NCI-H345 treated with DMSO at 0.1 percent for 48 hours (cell line): ENCODE measurements around the gene MAP1LC3B2.
A peak's percentile ranks its signal among the peaks of the same experiment; 100 is the strongest.

ENCODE experiments used
- DNase-seq: peaks from one replicate; lab custom pipeline; 2025; ENCODE audit not compliant: unreplicated experiment; lab: John Stamatoyannopoulos, UW

Gene MAP1LC3B2

DNA sequence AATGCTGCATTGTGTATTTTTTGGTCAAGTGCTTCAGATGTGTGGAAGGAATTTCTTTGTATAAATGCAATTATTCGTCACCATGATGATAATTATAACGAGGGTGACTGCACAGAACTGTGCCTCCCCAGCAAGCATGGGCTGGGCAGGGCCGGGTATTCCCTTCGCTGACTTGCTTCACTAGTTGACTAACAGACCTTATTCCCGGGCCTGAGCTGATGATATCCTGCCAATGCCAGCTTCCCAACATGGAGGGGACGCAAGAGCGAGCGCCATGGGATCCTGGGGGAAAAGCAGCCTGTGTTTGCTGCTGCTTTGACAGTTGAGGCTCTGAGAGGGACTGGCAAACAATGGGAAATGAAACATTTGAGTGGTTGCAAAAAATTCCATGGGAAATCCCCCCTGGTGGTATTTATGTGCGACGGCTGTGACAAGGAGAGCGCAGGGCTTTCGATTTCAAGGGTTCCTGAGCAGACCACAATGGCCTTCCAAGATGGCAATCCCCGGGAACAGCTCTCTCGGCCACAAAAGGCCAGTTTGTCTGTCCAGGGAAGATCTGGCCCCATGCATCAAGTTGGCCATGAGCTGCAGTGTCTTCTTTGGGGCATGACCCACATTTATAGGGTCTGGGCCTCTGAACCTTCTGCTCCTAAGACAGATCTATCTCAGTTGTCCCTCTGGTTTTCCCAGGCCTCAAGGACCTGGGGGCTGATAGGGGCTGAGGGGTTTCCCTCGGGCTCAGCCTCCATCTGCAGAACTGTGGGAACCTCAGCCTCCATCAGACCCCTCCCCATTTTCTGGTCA lies 21.9 kb upstream of the MAP1LC3B2 start:
- no peak for DNase-seq

GRCh38 chr12:116538076-116538591 lies 21.0 kb upstream of the MAP1LC3B2 start:
- no peak for DNase-seq

DNA sequence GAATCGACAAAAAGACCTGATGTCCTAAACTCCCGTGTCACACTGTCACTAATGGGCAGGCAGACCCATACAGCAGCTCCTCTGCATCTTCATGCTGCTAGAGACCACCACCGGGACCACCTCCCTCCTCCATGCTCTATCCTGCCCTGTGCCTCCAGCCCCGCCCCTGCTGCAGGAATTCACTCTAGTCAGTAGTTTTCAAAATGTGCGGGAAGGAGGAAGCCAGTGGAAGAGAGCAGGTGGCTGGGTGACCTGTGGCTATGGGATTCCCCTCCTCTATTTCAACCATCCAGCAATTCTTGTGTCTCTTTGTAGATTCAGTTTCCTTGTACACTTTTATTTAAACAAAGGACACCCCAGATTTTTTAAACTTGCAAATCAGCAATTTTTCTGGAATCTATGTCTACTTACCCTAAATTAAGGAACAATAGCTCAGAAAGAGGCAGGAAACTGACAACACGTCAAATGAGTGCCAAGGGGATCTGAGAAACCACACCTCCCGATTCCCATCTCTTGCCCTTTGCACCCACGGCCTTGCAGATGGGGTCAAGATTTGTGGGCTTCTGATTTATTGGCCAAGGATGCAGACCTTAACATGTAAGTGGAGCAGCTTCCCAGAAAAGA lies 20.4 kb upstream of the MAP1LC3B2 start:
- no peak for DNase-seq

DNA sequence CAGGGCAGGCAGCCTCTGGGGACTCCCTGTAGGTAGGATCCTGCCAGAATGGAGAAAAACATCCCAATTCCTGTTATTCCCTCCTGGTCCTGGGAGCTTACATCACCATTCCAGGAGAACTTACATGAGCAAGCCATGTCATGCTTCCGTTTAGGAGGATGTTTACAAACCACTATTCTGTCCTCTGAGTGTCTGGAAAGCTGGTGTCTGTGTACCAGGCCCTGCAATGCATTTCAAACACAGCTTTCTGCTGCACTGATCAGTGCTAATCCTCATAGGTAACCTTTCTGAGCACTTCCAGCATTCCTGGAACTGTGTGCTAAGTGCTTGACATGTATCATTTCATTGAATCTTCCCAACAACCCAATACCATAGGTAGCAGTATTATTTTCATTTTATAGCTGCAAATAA lies 19.8 kb upstream of the MAP1LC3B2 start:
- DNase-seq: no peak

DNA sequence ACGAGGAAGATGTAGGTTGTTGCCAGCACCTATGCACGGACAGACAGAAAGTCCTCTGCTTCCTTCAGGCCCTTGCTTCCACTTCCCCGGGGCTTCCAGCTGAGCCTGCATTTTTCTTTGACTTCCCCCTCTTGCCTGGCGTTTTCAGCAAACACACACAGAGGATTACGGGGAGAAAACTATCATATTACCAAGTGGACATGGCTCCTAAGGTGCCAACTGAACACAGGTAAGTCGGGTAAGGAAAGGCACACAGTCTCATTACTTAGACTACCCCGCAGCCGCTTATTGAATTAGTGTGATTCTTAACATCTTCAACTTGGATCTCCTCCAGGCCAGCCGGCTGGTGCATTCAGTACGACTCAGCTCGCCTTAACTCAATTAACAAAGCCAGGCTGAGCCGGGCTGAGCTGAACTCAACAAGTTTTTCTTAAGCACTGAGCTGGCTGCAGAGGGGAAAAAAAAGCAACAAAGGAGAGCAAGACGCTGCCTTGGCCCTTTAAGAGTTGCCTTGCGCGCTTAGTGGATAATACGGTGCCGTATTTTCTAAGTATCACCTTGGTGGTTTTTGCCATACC lies 19.2 kb upstream of the MAP1LC3B2 start:
- peak; percentile 21 for DNase-seq

DNA sequence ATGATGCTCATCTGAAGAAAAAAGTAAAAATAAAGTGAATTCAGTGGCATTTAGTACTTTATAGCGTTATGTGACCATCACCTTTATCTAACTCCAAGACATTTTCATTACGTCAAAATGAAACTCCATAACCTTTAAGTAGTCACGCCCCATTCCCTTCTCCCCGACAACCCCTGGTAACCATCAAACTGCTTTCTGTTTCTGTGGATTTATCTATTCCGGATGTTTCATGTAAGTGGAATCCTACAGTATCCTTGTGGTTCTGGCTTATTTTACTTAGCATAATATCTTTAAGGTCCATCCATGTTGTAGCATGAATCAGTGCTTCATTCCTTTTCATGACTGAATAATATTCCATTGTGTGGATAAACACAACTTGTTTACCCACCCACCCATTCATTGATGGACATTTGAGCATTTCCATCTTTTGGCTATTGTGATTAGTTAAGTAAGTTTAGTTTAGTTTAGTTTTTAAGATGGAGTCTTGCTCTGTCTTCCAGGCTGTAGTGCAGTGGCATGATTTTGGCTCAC lies 18.5 kb upstream of the MAP1LC3B2 start:
- no peak for DNase-seq

DNA sequence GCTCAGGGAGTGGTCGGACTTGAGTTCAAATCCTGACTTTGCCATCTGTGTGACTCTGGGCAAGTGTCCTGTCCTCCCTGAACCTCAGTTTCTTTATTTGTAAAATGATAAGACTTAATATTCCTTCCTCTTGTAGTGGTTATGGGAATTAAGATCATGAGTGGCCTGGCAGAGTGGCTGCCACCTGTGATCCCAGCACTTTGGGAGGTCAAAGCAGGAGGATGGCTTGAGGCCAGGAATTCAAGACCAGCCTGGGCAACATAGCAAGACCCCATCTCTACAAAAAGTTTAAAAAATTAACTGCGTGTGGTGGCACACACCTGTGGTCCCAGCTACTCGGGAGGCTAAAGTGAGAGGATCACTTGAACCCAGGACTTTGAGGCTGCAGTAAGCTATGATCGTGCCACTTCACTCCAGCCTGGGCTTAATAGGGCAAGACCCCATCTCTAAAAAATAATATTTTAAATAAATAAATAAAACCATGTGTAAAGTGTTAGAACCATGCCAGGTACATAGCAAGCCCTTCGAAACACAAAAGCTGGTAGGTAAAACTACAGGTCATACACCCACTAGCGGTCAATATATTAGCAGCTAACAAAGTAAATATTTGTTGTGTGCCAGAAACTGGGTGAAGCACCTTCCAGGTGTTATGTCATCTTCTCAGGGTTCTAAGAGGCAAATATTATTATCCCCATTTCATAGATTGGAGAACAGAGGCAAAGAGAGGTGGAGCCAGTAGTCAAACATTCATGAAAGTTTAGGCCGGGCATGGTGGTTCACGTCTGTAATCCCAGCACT lies 17.4 kb upstream of the MAP1LC3B2 start:
- DNase-seq: no peak

DNA sequence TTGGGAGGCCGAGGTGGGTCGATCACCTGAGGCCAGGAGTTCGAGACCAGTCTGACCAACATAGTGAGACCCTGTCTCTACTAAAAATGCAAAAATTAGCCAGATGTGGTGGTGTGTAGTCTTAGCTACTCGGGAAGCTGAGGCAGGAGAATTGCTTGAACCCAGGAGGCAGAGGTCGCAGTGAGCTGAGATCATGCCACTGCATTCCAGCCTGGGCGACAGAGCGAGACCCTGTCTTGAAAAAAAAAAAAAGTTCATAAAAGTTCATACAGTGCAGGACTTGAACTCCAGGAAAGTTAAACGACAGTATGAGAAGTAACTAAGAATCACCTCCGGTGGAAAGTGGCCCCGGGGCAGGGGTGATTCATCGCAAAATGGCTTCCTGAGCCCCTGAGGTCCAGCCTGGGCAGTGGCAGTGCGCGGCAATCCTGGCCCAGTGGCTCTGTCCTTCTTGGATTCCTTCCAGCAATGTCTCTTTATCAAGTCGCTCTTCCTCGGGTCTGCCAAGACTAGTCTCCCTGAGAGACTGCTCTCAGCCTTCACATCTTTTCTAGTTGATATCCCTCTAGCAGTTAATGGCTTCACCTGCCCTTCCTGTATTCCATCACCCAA lies 16.7 kb upstream of the MAP1LC3B2 start:
- DNase-seq: no peak

GRCh38 chr12:116544656-116545055 lies 14.5 kb upstream of the MAP1LC3B2 start:
- DNase-seq: no peak

DNA sequence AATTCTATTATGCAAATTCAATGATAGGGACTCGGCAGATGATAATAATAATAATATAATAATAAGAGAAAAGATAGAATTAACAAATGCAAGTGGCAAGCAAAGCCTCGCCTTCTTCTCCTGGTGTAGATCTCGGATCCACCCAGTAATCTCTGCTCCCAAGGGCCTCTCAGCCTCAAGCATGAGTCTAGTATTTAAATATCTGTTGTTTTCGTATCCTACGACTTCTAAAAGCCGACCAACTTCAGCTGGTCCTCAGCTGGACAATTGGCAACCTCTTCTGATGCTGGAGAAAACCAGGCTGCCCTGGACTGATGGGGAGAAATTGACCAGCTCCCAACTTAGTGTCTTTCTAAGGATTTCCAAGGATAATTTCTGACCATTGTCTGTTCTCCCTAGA lies 14.0 kb upstream of the MAP1LC3B2 start:
- no peak for DNase-seq

DNA sequence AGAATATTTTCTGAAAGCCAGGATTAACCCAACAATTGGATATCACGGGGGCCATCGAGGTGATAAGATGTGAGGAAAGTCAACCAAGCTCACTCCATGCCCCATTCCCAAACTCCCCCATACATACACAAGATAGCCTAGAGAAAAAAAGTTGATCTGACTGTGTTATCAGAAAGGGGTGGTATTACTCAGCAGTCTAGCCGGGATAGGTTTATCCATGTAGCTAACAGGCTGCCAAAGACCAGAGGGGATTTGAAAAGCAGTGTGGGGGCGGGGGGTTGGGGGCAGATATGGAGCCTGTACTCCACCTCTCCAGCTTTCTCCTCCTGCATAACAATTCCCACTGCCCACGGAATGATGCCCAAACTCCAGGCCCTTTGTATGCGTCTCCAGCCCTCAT lies 13.2 kb upstream of the MAP1LC3B2 start:
- no peak for DNase-seq

DNA sequence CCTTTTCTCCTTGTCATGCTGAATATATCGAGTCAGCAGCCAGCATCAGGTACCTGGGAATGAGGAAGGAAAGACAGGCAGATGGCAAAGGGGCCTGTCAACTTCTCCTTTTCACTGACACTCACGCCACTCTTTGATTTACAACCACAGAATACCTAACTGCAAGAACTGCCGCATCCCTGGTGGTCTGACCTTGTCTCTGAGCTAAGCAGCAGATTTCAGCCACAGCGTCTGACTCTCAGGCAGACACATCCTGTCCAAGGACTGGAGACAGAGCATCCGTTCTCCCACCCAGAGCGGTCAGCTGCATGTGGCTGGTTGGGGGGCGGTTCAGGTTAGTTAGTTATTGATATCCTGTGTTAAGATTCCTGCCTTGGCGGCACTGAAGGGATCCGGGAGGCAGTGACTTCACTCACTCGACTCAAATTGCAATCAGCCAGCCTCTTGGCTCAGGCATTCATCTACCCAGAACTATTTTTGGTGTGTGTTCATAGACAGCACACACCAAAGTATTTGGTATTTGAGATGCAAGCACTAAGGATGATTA lies 11.2 kb upstream of the MAP1LC3B2 start:
- DNase-seq: no peak

GRCh38 chr12:116549993-116550392 lies 9.2 kb upstream of the MAP1LC3B2 start:
- no peak for DNase-seq

- DNase-seq: no peak
Observed at GRCh38 chr12:116551151-116551550, 8.0 kb upstream of the MAP1LC3B2 start.

DNA sequence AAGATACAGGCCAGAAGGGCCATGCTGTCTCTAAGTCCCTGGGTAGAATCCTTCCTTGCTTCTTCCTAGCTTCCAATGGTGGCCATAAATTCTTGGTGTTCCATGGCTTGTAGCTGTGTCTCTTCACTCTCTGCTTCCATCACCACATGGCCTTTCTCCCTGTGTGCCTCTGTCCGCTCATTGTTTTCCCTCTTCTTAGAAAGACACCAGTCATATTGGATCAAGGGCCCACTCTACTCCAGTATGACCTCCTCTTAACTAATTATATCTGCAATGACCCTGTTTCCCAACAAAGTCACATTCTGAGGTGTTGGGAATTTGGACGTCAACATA lies 7.6 kb upstream of the MAP1LC3B2 start:
- no peak for DNase-seq

DNA sequence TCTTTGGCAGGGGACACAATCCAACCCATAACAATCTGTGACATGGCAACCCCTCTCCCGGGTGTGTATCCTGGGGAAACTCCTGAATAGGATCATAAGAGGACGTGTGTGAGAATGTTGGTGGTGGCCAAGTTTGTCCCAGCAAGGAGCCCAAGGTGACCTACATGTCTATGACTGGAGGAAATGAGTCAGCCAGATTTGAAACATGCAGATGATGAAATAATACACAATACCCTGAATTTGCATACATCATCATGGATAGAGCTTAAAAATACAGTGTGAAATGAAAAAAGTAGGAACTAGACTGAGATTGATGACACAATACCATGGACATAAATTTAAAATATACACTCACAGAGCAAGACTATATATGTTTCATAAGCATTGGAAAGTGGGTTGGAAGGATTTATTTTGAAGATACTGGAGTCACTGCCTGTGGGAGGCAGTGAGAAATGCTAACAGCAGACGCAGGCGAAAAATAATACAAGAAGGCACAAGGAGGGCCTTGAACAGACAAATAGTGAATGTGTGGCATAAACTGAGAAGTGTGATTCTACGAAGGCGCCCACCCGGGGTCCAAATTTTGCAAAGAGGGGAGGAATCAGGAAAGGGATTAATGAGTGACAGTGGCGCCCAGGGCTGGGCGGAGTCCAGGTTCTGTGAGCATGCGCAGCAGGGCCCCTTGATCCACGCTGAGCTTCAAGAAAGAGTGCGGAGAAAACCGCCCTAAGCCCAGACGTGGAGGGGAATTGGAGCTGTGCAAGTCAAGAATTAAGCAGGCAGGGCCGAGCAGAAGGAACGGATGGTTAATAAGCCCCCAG lies 7.0 kb upstream of the MAP1LC3B2 start:
- no peak for DNase-seq

- DNase-seq: no peak
Observed at GRCh38 chr12:116552773-116553373, 6.3 kb upstream of the MAP1LC3B2 start.

DNA sequence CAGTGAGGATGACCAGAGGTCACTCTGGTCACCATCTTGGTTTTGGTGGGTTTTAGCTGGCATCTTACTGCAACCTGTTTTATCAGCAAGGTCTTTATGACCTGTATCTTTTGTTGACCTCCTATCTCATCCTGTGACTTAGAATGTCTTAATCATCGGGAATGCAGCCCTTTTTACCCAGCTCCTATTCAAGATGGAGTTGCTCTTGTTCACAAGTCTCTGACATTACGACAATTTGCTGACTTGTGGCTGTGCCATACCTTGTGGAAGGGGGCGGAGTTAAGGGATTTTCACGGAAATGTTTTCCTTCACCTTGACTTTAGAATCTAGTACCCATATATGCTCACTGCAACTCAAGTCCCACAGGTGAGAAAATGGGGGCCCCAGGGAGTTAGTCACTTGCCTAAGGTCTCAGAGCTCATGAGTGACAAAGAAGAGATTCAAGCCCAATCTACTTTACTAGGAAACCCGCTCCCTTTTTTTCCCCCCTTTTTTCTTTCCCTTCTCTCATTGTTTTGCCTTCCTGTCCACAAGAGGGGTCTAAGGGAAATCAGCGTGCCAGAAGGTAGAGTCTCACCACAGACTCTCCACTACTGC lies 2.7 kb upstream of the MAP1LC3B2 start:
- no peak for DNase-seq
